ENCODE measurements around the gene ZNF835. TPM values are rescaled to one million over a fixed set of nuclear protein-coding genes. Genes with fewer than 3 reads are reported as not detected.

The ZNF835 gene
- total and polyA plus RNA-seq, 10 of the 15 experiments (the other 5 are each of a cell fraction or from before 2014, with no cell fraction given) = not detected

DNA sequence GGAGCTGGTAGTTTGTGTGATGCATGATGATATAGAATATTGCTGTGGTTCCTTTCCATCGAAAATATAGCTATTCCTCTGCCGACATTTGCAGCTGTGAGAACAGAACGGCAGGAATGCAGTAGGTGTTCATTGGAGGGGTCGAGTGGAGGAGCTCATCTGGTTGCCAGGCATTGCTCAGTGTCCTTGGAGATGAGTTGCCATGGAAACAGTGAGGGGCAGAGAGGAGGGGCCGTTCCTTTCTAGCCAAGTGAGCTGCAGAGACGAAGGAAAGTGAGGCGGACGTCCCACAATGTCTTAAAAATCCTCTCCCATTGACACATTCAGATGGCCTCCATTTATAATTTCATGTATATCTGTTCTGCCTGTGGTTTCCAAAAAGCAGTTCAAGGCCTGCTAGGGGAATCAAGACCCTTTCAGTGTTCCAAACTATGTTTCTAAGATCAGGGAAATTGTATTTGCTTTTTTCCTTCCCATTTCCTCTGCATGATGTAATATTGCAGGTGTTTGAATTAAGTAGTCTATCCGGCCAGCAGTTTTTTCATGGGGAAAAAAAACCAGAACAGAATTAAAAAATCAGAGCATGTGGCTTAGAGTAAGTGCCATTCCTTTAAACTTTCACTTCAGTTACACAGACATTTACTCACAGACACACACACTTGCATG, 41.2 kb upstream of the ZNF835 start:
- BruUV-seq (replicated peaks) = no TSS peak
- ATAC-seq (no peak), DNase-seq (ENCODE audit: low read depth, low spot score) (no peak), FAIRE-seq (no peak)
- WGBS (ENCODE audit: insufficient coverage, insufficient replicate concordance, low lambda C conversion rate, missing lambda C conversion rate) = 28% methylated on average over 9 of the region's 9 CpGs
- Histone ChIP-seq H3K4me3 (no peak overlapping the region), H3K27ac (ENCODE audit: control insufficient read depth, insufficient read depth) (no peak overlapping the region), H3K4me2 (ENCODE audit: control insufficient read depth, insufficient read depth) (no peak overlapping the region), H3K4me1 (ENCODE audit: control insufficient read depth, insufficient read depth, low read length) (no peaks in the 10 kb centered on the region), H3K79me2 (ENCODE audit: control insufficient read depth, insufficient read depth, low read length) (no peaks in the 10 kb centered on the region), H4K20me1 (ENCODE audit: control insufficient read depth, insufficient read depth) (no peaks in the 10 kb centered on the region), H3K36me3 (ENCODE audit: control insufficient read depth in 2 of 2, insufficient read depth in 2 of 2, low read length in 1 of 2) (no peaks in the 10 kb centered on the region), H2AFZ (ENCODE audit: control insufficient read depth, low read depth, low read length) (no peak overlapping the region), H3K9me3 (replicated peaks; ENCODE audit: control insufficient read depth, insufficient read depth, low read length) (no peaks in the 10 kb centered on the region), H3K9ac (ENCODE audit: control insufficient read depth, insufficient read depth, low read length) (no peak overlapping the region), H3K27me3 (replicated peaks in 1 of 2; ENCODE audit: control insufficient read depth in 2 of 2, insufficient read depth in 2 of 2, low read length in 1 of 2) (no peaks in the 10 kb centered on the region)
- intact Hi-C loops (cut with micrococcal nuclease; ENCODE audit: unreplicated experiment) = no loop called here
- ChIA-PET POLR2A (no interaction called here), RAD21 (ENCODE audit: unreplicated experiment) (no interaction called here), SMC1A (ENCODE audit: uncharacterized antibody, unreplicated experiment) (no interaction called here), CTCF (no interaction called here)
- TF ChIP-seq HDGF (IDR thresholded peaks at IDR 0.05) (no peak), CEBPB (IDR thresholded peaks at IDR 0.05; ENCODE audit: borderline replicate concordance in 1 of 2, low read depth in 2 of 2, low read length in 2 of 2) (no peak), NBN (IDR thresholded peaks at IDR 0.05) (no peak), JUNB (IDR thresholded peaks at IDR 0.05) (no peak), RAD21 (IDR thresholded peaks at IDR 0.05; ENCODE audit: insufficient read depth, low read depth, low read length) (no peak), LARP7 (IDR thresholded peaks at IDR 0.05) (no peak), MEF2B (IDR thresholded peaks at IDR 0.05; ENCODE audit: partially characterized antibody, poor library complexity, severe bottlenecking) (no peak), ZNF207 (IDR thresholded peaks at IDR 0.05; ENCODE audit: borderline replicate concordance) (no peak), MYB (IDR thresholded peaks at IDR 0.05; ENCODE audit: borderline replicate concordance, low read depth, low read length) (no peak), EZH2 (IDR thresholded peaks at IDR 0.05; ENCODE audit: borderline replicate concordance, control insufficient read depth, low read depth, low read length) (no peak), SMAD5 (IDR thresholded peaks at IDR 0.05; ENCODE audit: low read depth) (no peak), USF2 (IDR thresholded peaks at IDR 0.05; ENCODE audit: borderline replicate concordance, low read depth, low read length) (no peak), NR2F1 (conservative IDR thresholded peaks at IDR 0.05) (no peak), ZBTB4 (CRISPR knock-in tag; IDR thresholded peaks at IDR 0.05) (no peak)
- TF ChIP-seq, protein P1, sequence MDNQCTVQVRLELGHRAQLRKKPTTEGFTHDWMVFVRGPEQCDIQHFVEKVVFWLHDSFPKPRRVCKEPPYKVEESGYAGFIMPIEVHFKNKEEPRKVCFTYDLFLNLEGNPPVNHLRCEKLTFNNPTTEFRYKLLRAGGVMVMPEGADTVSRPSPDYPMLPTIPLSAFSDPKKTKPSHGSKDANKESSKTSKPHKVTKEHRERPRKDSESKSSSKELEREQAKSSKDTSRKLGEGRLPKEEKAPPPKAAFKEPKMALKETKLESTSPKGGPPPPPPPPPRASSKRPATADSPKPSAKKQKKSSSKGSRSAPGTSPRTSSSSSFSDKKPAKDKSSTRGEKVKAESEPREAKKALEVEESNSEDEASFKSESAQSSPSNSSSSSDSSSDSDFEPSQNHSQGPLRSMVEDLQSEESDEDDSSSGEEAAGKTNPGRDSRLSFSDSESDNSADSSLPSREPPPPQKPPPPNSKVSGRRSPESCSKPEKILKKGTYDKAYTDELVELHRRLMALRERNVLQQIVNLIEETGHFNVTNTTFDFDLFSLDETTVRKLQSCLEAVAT (IDR thresholded peaks at IDR 0.05) = no peak
- TF ChIP-seq, protein P2, sequence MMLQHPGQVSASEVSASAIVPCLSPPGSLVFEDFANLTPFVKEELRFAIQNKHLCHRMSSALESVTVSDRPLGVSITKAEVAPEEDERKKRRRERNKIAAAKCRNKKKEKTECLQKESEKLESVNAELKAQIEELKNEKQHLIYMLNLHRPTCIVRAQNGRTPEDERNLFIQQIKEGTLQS (IDR thresholded peaks at IDR 0.05; ENCODE audit: borderline replicate concordance, extremely low read depth, low read depth, low read length) = no peak
- in situ Hi-C loops (cut with MboI) = no loop called here

Measured in GM12878 (cell line).